IMR-90 (cell line): ENCODE results near the gene KCNK17. TPM values are rescaled to one million over a fixed set of nuclear protein-coding genes. Genes with fewer than 3 reads are reported as not detected.

Experiments used
- ATAC-seq: fragments of 200-7000 bp; cut with Tn5 transposase; 2 replicates; pipeline ENCODE4 v1.9.1; 2020; ENCODE audit warnings: low read depth, mild to moderate bottlenecking, moderate library complexity
- BruUV-seq: library from RNA; stranded (reverse); fragments of 400-500 nt; replicated peaks from 2 replicates; lab custom pipeline; 2021; lab: Mats Ljungman, UMichigan
- CTCF ChIA-PET: fragments of 300-600 bp; formaldehyde crosslinking; extraction: SDS; loops from one replicate; lab custom pipeline; 2021; ENCODE audit warnings: antibody characterized with exemption; lab: Yijun Ruan, JAX
- POLR2A ChIA-PET: fragments of 300-600 bp; sonication (Branson Sonifier 250); formaldehyde crosslinking; loops from one replicate; lab custom pipeline; 2022; ENCODE audit warnings: antibody characterized with exemption; ENCODE audit not compliant: unreplicated experiment; lab: Charles Lee
- DNase-seq: peaks from one replicate; pipeline ENCODE4 v3.0.0; 2013
- H2AFZ ChIP-seq: replicated peaks from 2 replicates; pipeline ENCODE3; 2013; ENCODE audit warnings: low read length, mild to moderate bottlenecking; ENCODE audit not compliant: poor library complexity
- H2AK5ac ChIP-seq: 2 replicates; pipeline ENCODE4 v1.6.1; 2013; ENCODE audit warnings: low read depth, low read length, inconsistent platforms
- H2AK9ac ChIP-seq: replicated peaks from 2 replicates; pipeline ENCODE3; 2013; ENCODE audit warnings: mild to moderate bottlenecking, low read depth, low read length, moderate library complexity; ENCODE audit not compliant: poor library complexity
- H2BK120ac ChIP-seq: 2 replicates; pipeline ENCODE4 v1.6.1; 2013; ENCODE audit warnings: low read depth, low read length, inconsistent platforms
- H2BK15ac ChIP-seq: 3 replicates; pipeline ENCODE4 v1.6.1; 2013; ENCODE audit warnings: low read depth, low read length, inconsistent platforms
- H2BK20ac ChIP-seq: 2 replicates; pipeline ENCODE4 v1.6.1; 2013; ENCODE audit warnings: low read depth, mild to moderate bottlenecking, inconsistent platforms, low read length, moderate library complexity
- H2BK5ac ChIP-seq: 2 replicates; pipeline ENCODE4 v1.6.1; 2013; ENCODE audit warnings: mild to moderate bottlenecking, low read depth, low read length, inconsistent platforms; ENCODE audit not compliant: poor library complexity, severe bottlenecking
- H3K14ac ChIP-seq: replicated peaks from 2 replicates; pipeline ENCODE4 v1.6.1; 2013; ENCODE audit warnings: low read depth, low read length, inconsistent platforms
- H3K18ac ChIP-seq: 2 replicates; pipeline ENCODE4 v1.6.1; 2013; ENCODE audit warnings: low read depth, low read length, control low read depth
- H3K23ac ChIP-seq: 2 replicates; pipeline ENCODE4 v1.6.1; 2013; ENCODE audit warnings: low read depth, low read length, inconsistent platforms
- H3K27ac ChIP-seq: 2 replicates; pipeline ENCODE4 v1.5.1; 2013; ENCODE audit warnings: mild to moderate bottlenecking, control low read depth, low read length; ENCODE audit not compliant: insufficient read depth
- H3K27me3 ChIP-seq: 2 replicates; pipeline ENCODE4 v1.6.1; 2013; ENCODE audit warnings: low read length; ENCODE audit not compliant: control insufficient read depth, insufficient read depth
- H3K36me3 ChIP-seq: 2 replicates; pipeline ENCODE4 v1.6.1; 2013; ENCODE audit warnings: low read length, mixed read lengths; ENCODE audit not compliant: control insufficient read depth, insufficient read depth
- H3K4ac ChIP-seq: 2 replicates; pipeline ENCODE4 v1.6.1; 2013; ENCODE audit warnings: low read depth, low read length, inconsistent platforms
- H3K4me1 ChIP-seq: 2 replicates; pipeline ENCODE4 v1.6.1; 2013; ENCODE audit warnings: low read length, mixed read lengths; ENCODE audit not compliant: control insufficient read depth, insufficient read depth
- H3K4me2 ChIP-seq: 2 replicates; pipeline ENCODE4 v1.6.1; 2013; ENCODE audit warnings: low read depth, mild to moderate bottlenecking, control low read depth, low read length, moderate library complexity
- H3K4me3 ChIP-seq: 2 replicates; pipeline ENCODE4 v1.5.1; 2013; ENCODE audit warnings: low read depth, mild to moderate bottlenecking, control low read depth, low read length, moderate library complexity; ENCODE audit not compliant: insufficient read depth
- H3K56ac ChIP-seq: 2 replicates; pipeline ENCODE4 v1.6.1; 2013; ENCODE audit warnings: low read length, inconsistent platforms; ENCODE audit not compliant: insufficient read depth; ENCODE audit errors: extremely low read depth
- H3K79me1 ChIP-seq, 2 experiments: 2 replicates each; pipeline ENCODE4 v1.6.1; 2013; ENCODE audit warnings: low read length in 2 of 2, inconsistent platforms in 1 of 2, low read depth in 1 of 2
- H3K9ac ChIP-seq: 2 replicates; pipeline ENCODE4 v1.6.1; 2013; ENCODE audit warnings: low read depth, low read length, control low read depth
- H3K9me1 ChIP-seq: 2 replicates; pipeline ENCODE4 v1.6.1; 2013; ENCODE audit warnings: low read length, inconsistent platforms; ENCODE audit not compliant: insufficient read depth
- H3K9me3 ChIP-seq: 2 replicates; pipeline ENCODE4 v1.6.1; 2013; ENCODE audit warnings: low read length; ENCODE audit not compliant: control insufficient read depth, insufficient read depth
- H4K20me1 ChIP-seq: 2 replicates; pipeline ENCODE4 v1.6.1; 2013; ENCODE audit warnings: low read length, inconsistent platforms; ENCODE audit not compliant: insufficient read depth
- H4K5ac ChIP-seq: 2 replicates; pipeline ENCODE4 v1.6.1; 2013; ENCODE audit warnings: mild to moderate bottlenecking, low read depth, low read length, control low read depth
- H4K8ac ChIP-seq, 2 experiments: 2 replicates each; pipeline ENCODE4 v1.6.1; 2013; ENCODE audit warnings: low read depth in 2 of 2, low read length in 2 of 2, control low read depth in 1 of 2, inconsistent platforms in 1 of 2
- H4K91ac ChIP-seq: 2 replicates; pipeline ENCODE4 v1.6.1; 2013; ENCODE audit warnings: low read depth, low read length, inconsistent platforms; ENCODE audit not compliant: insufficient read depth
- CEBPB ChIP-seq: IDR thresholded peaks from 2 replicates; pipeline ENCODE4 v1.6.1; 2012; ENCODE audit warnings: low read depth, low read length, improper control_type of control experiment
- CTCF ChIP-seq: conservative IDR thresholded peaks from 2 replicates; pipeline ENCODE4 v1.5.1; 2012; ENCODE audit warnings: mild to moderate bottlenecking, low read depth, low read length, improper control_type of control experiment
- WGBS, 2 experiments: methylation state at CpG; one replicate each; pipeline versions ENCODE4 v1.1.5 to v1.1.7; 2013; ENCODE audit warnings: missing lambda C conversion rate in 2 of 2; ENCODE audit not compliant: insufficient read length in 1 of 2; ENCODE audit errors: extremely low coverage in 2 of 2; 5-methylcytosine and 5-hydroxymethylcytosine counted together
- dilution Hi-C: fragments of 300-500 bp; cut with HindIII; formaldehyde crosslinking; loops from one replicate; pipeline ENCODE4 v1.14.3; 2018; ENCODE audit warnings: low sequenced_read_pairs; ENCODE audit not compliant: unreplicated experiment
- in situ Hi-C: fragments of 300-500 bp; cut with MboI; formaldehyde crosslinking; loops from 3 replicates; pipeline ENCODE4 v1.14.3; 2019; ENCODE audit warnings: low sequenced_read_pairs, inconsistent platforms, mixed read lengths
- intact Hi-C: fragments of 100-400 bp; cut with micrococcal nuclease; formaldehyde crosslinking; loops from 2 replicates; pipeline ENCODE4 v1.10.0; 2022
- polyA plus RNA-seq, 3 experiments: library from polyadenylated mRNA; depleted of rRNA; stranded (reverse); fragments of >200 nt; gene quantifications; 2 replicates each; pipeline ENCODE4 v1.2.3, GENCODE V29; 2012; ENCODE audit warnings: low replicate concordance in 1 of 3
- total RNA-seq: library from RNA; depleted of rRNA; stranded (reverse); fragments of >200 nt; gene quantifications from 2 replicates; pipeline ENCODE4 v1.2.3, GENCODE V29; 2012

The KCNK17 gene
- total and polyA plus RNA-seq, 2 of the 4 experiments (the other 2 are of a cell fraction), result not detected

GRCh38 chr6:39282774-39283173 lies 31.4 kb downstream of the KCNK17 start:
- H4K20me1 ChIP-seq, result no peaks in the 10 kb centered on the region
- ATAC-seq (no peak), DNase-seq (no peak)
- H3K9me3 ChIP-seq, result no peaks in the 10 kb centered on the region
- no peaks in the 10 kb centered on the region for H3K4me1 ChIP-seq
- no peak overlapping the region for H3K4me2 ChIP-seq
- TF ChIP-seq CEBPB (no peak), CTCF (no peak)
- BruUV-seq, result no TSS peak
- 60% methylated on average over 1 of the region's 2 CpGs; no CpG with 5 or more reads in 1 of the 2 experiments for WGBS, 2 experiments
- H3K27me3 ChIP-seq, result no peaks in the 10 kb centered on the region
- no peak overlapping the region for H3K9ac ChIP-seq
- CTCF ChIA-PET, result no interaction called here
- no peak overlapping the region for H3K4ac ChIP-seq
- in situ Hi-C loops, result no loop called here
- no peak overlapping the region for H2AFZ ChIP-seq
- H2AK9ac ChIP-seq, result no peak overlapping the region
- H2AK5ac ChIP-seq, result no peak overlapping the region
- no peak overlapping the region for H4K8ac ChIP-seq
- dilution Hi-C loops, result no loop called here
- H2BK120ac ChIP-seq, result no peak overlapping the region
- H3K23ac ChIP-seq, result no peak overlapping the region
- no peak overlapping the region for H2BK20ac ChIP-seq
- H3K27ac ChIP-seq, result no peak overlapping the region
- no peak overlapping the region for H2BK15ac ChIP-seq
- H3K9me1 ChIP-seq, result no peaks in the 10 kb centered on the region
- H2BK5ac ChIP-seq, result no peak overlapping the region
- no peaks in the 10 kb centered on the region for H3K36me3 ChIP-seq
- no peak overlapping the region for H3K56ac ChIP-seq
- no peak overlapping the region for H4K5ac ChIP-seq
- intact Hi-C loops, result no loop called here
- no peak overlapping the region for H3K18ac ChIP-seq
- POLR2A ChIA-PET, result no interaction called here
- no peaks in the 10 kb centered on the region for H3K79me1 ChIP-seq
- no peak overlapping the region for H3K14ac ChIP-seq
- no peak overlapping the region for H3K4me3 ChIP-seq
- H4K91ac ChIP-seq, result no peak overlapping the region
